ENCODE measurements around the gene TNS1.
A peak's percentile ranks its signal among the peaks of the same experiment; 100 is the strongest.
"Not testable (repeated sequence)": the region's sequence is repeated elsewhere in the genome, so short reads cannot be mapped to it uniquely, and the experiment has no call there.

Gene TNS1

DNA sequence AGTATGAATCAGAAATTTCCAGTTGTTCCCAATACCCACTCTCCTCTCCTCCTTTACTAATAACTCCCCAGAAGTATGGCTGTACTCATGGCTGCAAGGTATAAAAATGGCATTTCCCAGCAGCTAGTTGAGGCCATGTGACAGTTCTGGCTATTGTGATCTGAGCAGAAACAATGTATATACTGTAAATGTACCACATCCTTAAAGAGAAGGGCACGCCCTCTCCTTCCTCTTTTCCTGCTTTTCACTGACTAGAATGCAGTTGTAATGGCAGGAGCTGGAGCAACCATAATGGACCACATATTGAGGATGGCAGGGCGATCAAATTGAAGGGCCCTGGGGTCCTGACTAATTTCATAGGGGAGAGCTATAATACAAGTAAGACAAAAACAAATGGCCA, 211.2 kb downstream of the TNS1 start:
- no peak for DNase-seq

- DNase-seq = no peak
Measured at GRCh38 chr2:217790681-217791392, 212.0 kb downstream of the TNS1 start.

DNA sequence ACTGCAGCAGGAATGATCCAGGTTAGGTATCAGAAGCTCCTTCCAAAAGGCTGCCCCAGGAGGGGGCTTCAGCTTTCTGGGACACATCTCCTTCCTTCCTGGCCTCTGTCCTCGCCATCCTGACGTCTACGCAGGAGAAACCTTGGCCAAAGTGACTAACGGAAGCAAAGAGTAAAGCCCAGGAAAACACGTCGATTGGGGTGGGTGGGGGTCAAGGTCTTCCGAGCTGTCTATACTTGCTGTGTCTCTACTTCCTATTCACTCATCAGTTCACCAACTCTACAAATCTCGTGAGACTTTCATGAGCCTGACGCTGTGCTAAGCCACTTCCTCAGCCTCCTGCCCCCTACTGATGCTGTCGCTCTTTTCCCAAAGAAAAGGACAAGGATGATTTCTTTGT, 212.6 kb downstream of the TNS1 start:
- peak; percentile 18 for DNase-seq

- no peak for DNase-seq
Measured at GRCh38 chr2:217789736-217790181, 213.0 kb downstream of the TNS1 start.

DNA sequence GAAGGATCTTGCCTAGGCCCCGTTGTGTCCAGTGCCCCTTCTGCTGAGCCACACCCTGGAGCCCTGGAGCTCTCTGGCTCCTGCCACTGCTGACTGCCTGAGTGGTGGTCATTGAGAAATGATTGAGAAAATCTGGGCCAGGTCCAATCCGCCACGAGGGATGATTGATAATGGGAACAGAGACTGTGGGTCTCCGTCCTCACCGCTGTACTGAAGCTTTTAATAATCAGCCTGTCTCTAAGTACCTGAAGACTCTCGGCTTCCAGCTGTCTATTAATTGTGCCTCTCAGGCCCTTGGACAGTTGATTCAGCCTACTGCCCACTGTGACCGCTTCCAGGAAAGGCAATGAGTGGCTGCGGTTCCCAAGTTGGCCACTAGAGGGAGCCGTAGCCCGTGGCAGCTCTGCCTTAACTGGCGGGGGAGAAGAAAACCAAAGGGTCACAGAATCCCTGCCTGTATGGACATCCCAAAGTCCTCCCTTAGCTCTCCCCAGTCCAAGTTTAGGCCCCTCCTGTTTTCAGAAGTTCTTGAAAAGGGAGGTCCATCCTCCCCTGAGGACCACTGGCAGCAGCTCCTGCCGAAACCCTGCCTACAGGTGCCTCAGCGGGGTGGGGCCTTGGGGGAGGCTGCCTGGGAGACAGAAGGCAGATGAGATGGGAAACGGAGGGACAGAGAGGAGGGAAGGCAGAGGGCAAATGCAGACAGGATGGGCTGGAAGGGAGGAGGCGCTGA, 213.6 kb downstream of the TNS1 start:
- DNase-seq = peak; percentile 69

GRCh38 chr2:217788669-217789002, 214.2 kb downstream of the TNS1 start:
- DNase-seq = no peak

DNA sequence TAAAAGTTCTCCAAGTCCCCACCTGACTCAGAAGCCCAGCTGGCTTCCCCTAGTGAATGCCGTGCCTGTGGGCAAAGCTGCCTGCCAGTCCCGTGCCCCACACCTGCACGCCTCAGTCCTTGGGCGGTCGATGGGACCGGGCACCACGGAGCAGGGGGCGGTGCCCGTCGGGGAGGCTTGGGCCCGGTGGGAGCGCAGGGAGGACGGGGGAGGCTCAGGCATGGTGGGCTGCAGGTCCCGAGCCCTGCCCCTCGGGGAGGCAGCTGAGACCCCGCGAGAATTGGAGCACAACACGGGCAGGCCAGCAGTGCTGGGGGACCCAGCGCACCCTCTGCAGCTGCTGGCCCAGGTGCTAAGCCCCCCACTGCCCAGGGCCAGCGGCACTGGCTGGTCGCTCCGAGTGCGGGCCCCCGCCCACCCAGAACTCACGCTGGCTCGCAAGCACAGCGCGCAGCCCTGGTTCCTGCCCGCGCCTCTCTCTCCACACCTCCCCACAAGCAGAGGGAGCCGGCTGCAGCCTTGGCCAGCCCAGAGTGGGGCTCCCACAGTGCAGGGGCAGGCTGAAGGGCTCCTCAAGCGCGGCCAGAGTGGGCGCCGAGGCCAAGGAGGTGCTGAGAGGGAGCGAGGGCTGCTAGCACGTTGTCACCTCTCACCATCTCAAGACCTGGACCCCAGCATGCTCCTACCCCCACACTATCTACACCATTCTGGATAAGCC, 215.5 kb downstream of the TNS1 start:
- DNase-seq = no peak

GRCh38 chr2:217786560-217786959, 216.2 kb downstream of the TNS1 start:
- not testable (repeated sequence) for DNase-seq

DNA sequence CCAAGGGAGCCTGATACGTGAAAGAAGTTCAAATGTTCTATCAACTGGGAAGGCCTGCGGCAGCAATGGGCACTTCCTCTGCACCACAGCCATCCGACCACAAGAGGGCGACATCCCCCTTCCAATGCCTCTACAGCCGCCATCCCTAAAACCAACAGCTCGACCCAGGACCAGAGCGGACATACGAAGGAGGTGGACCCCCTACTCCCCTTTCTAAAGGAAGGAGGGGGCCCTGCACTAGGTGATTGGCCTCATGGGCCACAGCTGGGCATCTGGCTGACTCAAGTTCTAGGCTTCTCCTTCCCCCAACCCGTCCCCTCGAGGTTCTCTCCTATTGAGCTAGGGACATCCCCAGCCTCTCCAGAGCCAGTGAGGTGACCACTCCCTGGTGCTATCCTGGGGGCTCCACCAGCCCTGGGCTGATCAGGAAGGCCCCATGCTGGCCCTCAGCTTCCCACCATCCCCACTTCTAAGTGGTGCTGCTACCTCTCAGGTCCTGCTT, 217.2 kb downstream of the TNS1 start:
- DNase-seq = peak; percentile 71

- DNase-seq = no peak
Measured at GRCh38 chr2:217784996-217785543, 217.7 kb downstream of the TNS1 start.

DNA sequence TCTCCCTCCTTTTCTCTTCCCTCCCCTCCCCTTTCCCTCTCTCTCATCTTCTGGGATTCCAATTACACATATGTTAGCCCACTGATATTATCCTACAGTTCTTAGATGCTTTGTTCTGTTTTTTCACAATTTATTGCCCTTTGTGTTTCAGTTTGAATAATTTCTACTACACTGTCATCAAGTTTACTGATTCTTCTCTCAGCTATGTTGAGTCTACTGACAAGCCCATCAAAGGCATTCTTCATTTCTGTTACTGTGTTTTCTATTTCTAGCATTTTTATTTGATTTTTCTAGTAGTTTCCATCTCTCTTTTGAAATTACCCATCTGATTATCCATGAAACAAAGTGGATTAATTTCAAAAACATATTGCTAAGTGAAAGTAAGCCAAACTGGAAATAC, 219.6 kb downstream of the TNS1 start:
- DNase-seq = no peak

DNA sequence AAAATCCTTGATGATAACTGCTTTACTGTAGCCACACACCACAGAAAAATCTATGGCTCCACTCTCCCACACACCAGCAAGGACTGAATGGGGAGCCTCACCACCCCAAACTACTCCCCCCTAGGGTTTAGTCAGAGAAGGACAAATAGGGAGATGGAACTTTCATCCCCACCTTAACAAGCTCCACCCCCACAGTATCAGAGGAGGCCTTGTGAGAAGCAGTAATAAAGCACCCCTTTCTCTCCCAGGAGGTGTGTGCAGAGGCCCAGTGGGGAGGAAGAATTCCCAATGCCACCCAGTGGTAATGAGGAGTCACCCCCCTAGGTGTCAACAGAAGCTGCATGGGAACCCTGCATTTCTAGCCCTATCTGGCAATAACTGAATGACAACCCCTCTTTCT, 224.9 kb downstream of the TNS1 start:
- DNase-seq = no peak

DNA sequence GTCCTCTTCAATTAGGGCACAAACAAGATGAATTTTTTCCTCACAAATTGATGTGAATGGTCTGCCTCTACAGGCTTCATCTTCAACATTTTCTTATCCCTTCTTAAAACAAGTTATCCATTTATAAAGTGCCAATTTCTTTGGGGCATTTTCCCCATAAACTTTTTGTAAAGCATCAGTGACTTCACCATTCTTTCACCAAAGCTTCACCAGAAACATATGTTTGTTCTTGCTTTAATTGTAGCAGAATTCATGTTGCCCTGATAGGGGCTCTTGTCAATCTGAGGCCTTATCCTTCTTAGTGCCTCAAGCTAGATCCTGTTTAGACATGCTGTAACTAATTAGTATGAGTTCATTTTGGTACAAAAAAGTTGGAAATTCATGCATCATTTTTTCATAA, 226.2 kb downstream of the TNS1 start:
- DNase-seq = no peak

GRCh38 chr2:217775920-217776503, 226.8 kb downstream of the TNS1 start:
- DNase-seq = no peak

- DNase-seq = no peak
Measured at GRCh38 chr2:217774232-217774631, 228.6 kb downstream of the TNS1 start.

DNA sequence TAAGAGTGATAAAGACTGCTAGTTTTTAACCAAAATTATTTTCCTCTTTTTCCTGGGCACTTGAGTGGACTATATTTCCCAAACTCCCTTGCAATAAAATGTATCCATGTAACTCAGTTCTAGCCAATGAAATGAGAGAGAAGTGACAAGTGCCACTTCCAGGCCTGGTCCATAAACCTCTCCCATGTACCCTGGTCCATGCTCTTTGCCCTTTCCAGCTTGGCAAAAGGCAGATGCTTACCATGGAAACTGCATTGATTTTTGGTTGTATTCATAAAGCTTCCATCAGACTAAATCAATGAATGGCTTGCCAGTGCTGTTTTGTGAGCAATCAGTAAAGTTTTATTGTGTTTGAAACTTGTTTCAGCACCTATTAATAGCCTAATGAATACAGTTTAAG, 229.3 kb downstream of the TNS1 start:
- DNase-seq = no peak

DNA sequence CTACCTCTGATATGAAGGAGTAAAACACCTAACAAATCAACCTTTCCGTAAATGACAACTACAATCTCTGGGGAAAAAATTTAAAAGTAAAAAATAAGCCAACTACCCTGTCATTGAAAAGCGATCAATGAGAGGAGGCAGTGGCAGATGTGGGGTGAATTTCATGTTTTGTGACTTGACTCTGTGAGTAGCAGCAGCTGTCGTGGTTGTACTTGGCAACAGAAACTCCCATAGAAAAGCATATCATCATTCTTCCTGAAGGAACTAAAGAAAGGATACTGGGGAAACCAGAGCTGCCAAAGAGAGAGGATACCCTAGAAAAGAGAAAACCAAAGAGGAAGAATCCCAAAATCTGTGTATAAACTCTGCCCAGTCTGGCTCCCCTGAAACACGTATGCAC, 236.4 kb downstream of the TNS1 start:
- DNase-seq = no peak

DNA sequence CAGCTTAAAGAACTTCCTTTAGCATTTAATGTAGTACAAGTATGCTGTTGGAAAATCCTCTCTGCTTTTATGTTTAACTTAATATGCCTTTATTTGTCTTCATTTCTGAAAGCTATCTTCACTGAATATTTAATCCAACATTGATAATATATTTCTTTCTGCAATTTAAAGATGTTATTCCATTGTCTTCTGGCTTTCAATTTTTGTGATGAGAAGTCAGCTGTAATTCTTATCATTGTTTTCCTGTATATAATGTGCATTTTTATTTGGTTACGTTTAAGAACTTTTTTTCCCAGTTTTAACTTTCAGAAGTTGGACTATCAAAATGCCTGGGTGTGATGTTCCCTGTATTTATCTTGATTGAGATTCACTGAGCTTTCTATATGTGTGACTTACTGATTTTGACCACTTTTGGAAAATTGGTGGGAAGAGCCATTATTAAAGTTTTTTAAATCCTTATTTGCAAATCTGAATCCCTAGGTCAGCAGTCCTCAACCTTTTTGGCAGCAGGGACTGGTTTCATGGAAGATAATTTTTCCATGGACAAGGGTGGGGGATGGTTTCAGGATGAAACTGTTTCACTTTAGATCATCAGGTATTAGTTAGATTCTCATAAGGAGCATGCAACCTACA, 241.0 kb downstream of the TNS1 start:
- no peak for DNase-seq

DNA sequence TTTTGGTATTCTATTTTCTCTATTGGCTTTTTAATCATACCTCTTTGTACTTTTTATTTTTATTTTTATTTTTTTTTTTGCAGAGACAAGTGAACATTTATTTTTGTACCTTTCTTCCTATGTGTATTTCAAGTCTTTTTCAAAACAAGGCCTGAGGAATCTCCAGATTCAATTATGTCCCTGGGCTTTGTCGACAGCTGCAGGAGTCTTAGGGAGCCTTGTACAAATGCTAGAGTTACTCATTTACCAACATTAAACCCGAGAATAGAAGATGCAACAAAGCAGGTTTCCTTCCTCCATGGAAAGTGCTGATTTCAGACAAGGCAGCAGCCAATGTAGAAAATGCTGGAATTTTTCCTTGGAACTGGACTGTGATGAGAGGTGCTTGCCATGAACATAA, 242.8 kb downstream of the TNS1 start:
- no peak for DNase-seq

DNA sequence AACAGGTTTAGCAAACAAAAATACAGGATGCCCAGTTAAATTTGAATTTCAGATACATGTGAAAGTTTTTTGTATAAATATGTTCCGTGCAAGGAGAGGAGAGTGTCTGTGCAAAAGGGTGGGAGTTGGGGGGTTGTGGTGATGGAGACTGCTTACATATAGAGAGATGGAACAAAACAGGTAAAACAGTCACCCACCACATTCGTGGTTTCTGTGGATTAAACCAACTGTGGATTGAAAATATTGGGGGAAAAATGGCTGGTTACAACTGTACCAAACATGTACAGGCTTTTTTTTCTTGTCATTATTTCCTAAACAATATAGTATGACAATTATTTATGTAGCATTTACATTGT, 245.7 kb downstream of the TNS1 start:
- DNase-seq = no peak

- DNase-seq = peak; percentile 50
Measured at GRCh38 chr2:217756375-217757107, 246.3 kb downstream of the TNS1 start.

Data from activated CD4-positive, alpha-beta T cell treated with anti-CD3 and anti-CD28 coated beads, Interleukin-2, amount 50 U/mL, for 16 hours (primary cell).